Stimulated activated CD8-positive, alpha-beta memory T cell treated with anti-CD3 and anti-CD28 coated beads, Interleukin-7, amount 100 ng/mL, for 4 hours (primary cell): ENCODE measurements around the gene MORC4.

Experiments
- DNase-seq, 2 donors: peaks; one replicate each; pipeline ENCODE4 v3.0.0-alpha.2; 2020; ENCODE audit warnings: low read depth in 2 of 2

MORC4 gene

GRCh38 chrX:106952538-106952937 lies 47.5 kb downstream of the MORC4 start:
- DNase-seq = no peak

GRCh38 chrX:106952089-106952488 lies 47.9 kb downstream of the MORC4 start:
- no peak for DNase-seq

GRCh38 chrX:106951230-106951629 lies 48.8 kb downstream of the MORC4 start:
- no peak for DNase-seq

- no peak for DNase-seq
Measured at GRCh38 chrX:106950381-106950780, 49.6 kb downstream of the MORC4 start.

- no peak for DNase-seq
Measured at GRCh38 chrX:106949366-106949765, 50.6 kb downstream of the MORC4 start.

- no peak for DNase-seq
Measured at GRCh38 chrX:106948641-106949040, 51.4 kb downstream of the MORC4 start.

GRCh38 chrX:106946464-106946863 lies 53.5 kb downstream of the MORC4 start:
- no peak for DNase-seq

- DNase-seq = no peak
Measured at GRCh38 chrX:106940068-106940467, 59.9 kb downstream of the MORC4 start.

GRCh38 chrX:106939566-106939965 lies 60.4 kb downstream of the MORC4 start:
- DNase-seq = no peak

- no peak for DNase-seq
Measured at GRCh38 chrX:106936246-106936645, 63.8 kb downstream of the MORC4 start.

- DNase-seq = no peak
Measured at GRCh38 chrX:106935175-106935574, 64.8 kb downstream of the MORC4 start.

- DNase-seq = no peak
Measured at GRCh38 chrX:106933538-106933961, 66.5 kb downstream of the MORC4 start.

- no peak for DNase-seq
Measured at GRCh38 chrX:106932960-106933537, 67.0 kb downstream of the MORC4 start.

GRCh38 chrX:106932492-106932923 lies 67.5 kb downstream of the MORC4 start:
- no peak for DNase-seq

GRCh38 chrX:106931831-106932491 lies 68.1 kb downstream of the MORC4 start:
- DNase-seq = no peak

- DNase-seq = no peak
Measured at GRCh38 chrX:106928227-106928626, 71.8 kb downstream of the MORC4 start.

GRCh38 chrX:106927700-106928099 lies 72.3 kb downstream of the MORC4 start:
- no peak for DNase-seq

GRCh38 chrX:106927023-106927422 lies 73.0 kb downstream of the MORC4 start:
- no peak for DNase-seq

GRCh38 chrX:106921637-106922036 lies 78.4 kb downstream of the MORC4 start:
- no peak for DNase-seq

GRCh38 chrX:106919932-106920452 lies 80.0 kb downstream of the MORC4 start, which contains the start of gene CLDN2:
Gene CLDN2, plus strand, starts transcription at chrX:106920402. Its CDS starts 7,827 bp downstream, at chrX:106928229.
- DNase-seq = no peak

- no peak for DNase-seq
Measured at GRCh38 chrX:106917830-106918500, 82.0 kb downstream of the MORC4 start.

- DNase-seq = no peak
Measured at GRCh38 chrX:106912864-106913263, 87.1 kb downstream of the MORC4 start.

- DNase-seq = no peak
Measured at GRCh38 chrX:106906361-106906760, 93.7 kb downstream of the MORC4 start.
